ELF-1 (cell line): ENCODE measurements around the gene GTF2H2C.
A peak's percentile ranks its signal among the peaks of the same experiment; 100 is the strongest.
"Not testable (repeated sequence)": the region's sequence is repeated elsewhere in the genome, so short reads cannot be mapped to it uniquely, and the experiment has no call there.

Source experiments
- DNase-seq: peaks from one replicate; pipeline ENCODE4 v3.0.0-alpha.2; 2016; ENCODE audit warnings: low read depth, low spot score

Gene GTF2H2C

GRCh38 chr5:69559908-69560330 lies at the start of gene GTF2H2C:
TSS of gene GTF2H2C (plus strand) at chr5:69560191. CDS start at chr5:69565133, 4,942 bp downstream.
- peak; percentile 88 for DNase-seq

GRCh38 chr5:69510694-69511093 lies 49.3 kb upstream of the GTF2H2C start:
- no peak for DNase-seq

DNA sequence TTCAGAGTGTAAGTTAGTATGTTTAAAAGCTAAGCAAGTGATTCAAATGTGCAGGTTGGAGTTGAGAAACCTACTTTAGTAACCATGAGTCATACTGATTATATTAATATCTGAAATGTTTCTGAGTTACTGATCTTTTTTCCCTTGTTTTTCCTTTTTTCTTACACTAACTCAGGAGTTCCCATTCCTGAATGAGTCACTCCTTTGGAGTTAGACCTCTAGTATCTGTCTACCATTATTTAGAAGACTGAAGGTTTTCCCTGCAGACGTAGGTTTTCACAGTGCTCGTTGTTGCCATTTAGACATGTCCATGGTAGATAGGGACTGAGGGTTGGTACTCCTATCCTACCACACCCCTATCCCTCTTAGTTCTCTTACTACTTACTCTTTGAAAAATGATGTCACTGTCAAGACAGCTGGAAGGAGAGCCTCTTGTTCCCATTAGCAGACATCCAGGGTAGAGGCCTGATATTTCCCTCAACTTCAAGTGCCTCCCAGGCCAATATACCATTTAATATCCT lies 47.2 kb upstream of the GTF2H2C start:
- no peak for DNase-seq

GRCh38 chr5:69515570-69515969 lies 44.4 kb upstream of the GTF2H2C start:
- not testable (repeated sequence) for DNase-seq

DNA sequence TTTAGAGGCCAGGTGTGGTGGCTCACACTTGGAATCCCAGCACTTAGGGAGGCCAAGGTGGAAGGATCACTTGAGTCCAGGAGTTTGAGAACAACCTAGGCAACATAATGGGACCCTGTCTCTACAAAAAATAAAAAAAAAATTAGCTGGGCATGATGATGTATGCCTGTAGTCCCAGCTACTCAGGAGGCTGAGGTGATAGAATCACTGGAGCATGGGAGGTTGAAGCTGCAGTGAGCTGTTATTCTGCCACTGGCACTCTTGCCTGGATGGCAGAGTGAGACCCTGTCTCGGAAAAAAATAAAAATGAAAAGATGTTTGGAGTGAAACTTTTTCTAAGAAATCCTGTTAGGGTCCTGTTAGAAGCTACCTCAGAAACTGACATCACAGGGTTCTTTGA lies 43.2 kb upstream of the GTF2H2C start:
- DNase-seq: no peak

DNA sequence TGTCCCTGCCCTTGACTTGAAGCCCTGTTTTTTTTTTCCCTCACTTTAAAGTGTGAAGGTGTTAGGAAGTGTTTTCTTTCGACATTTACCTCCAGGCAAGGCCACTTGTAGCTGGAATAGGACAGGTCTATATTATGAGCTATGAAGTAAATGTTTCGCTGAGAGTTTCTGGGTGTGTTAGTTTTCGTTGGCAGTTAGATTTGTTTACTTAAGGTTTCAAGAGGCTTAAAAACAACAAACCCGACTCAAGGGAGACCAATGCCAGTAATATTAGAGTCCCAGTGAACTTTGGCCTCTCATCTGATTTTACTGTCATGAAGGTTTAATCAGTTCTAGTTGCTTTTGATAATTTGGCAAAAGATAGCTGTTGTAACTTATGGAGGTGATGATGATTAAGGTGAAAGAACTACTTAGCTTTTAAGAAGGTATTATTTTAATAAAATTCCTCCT lies 42.2 kb upstream of the GTF2H2C start:
- no peak for DNase-seq

DNA sequence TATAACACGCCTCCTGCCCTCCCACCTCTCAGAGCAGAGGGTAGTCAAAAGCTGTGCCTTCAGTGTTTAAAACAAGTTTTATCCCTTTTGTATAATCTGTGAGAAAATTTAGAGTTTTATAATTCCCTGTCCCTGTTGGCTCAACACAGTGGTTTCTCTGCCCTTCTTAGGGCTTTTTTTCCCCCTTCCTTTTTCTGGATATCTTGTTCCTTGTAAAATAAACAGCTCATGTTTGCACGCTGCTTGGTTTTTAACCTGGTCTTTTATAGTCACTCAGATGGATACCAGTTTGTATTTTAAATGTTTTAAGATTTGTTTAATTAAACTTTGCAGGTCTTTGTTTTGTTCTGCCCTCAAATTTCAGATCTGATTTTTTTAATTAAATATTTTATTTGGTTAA lies 40.7 kb upstream of the GTF2H2C start:
- DNase-seq: no peak

- no peak for DNase-seq
Observed at GRCh38 chr5:69522035-69522434, 38.0 kb upstream of the GTF2H2C start.

- DNase-seq: no peak
Observed at GRCh38 chr5:69525490-69525889, 34.5 kb upstream of the GTF2H2C start.

GRCh38 chr5:69526660-69527059 lies 33.3 kb upstream of the GTF2H2C start:
- no peak for DNase-seq

- DNase-seq: no peak
Observed at GRCh38 chr5:69527128-69527770, 32.7 kb upstream of the GTF2H2C start.

GRCh38 chr5:69528035-69528434 lies 32.0 kb upstream of the GTF2H2C start:
- DNase-seq: peak; percentile 66

GRCh38 chr5:69528609-69529008 lies 31.4 kb upstream of the GTF2H2C start:
- no peak for DNase-seq

GRCh38 chr5:69530561-69531405 lies 29.2 kb upstream of the GTF2H2C start:
- no peak for DNase-seq

DNA sequence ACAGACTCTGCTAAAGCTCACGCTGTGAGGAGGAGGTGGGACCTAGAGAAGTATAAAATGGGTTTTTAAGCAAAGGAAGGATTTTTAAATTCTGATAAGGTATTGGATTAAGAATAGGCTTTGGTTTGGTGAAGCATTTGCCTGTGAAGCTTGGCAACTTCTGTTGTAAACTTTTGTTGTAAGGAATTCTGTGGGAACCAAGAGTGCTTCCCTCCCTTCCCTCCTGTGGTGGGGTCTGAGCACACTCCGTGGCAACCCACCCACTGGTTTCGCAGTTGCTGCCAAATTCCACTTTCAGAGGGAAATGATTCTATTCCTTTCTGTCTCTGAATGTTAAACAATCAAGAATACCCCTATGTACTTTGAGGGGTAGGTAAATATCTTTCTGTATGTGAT lies 28.6 kb upstream of the GTF2H2C start:
- no peak for DNase-seq

- not testable (repeated sequence) for DNase-seq
Observed at GRCh38 chr5:69537911-69538310, 22.1 kb upstream of the GTF2H2C start.

- DNase-seq: not testable (repeated sequence)
Observed at GRCh38 chr5:69538735-69539134, 21.3 kb upstream of the GTF2H2C start.

GRCh38 chr5:69541347-69541746 lies 18.6 kb upstream of the GTF2H2C start:
- DNase-seq: not testable (repeated sequence)

DNA sequence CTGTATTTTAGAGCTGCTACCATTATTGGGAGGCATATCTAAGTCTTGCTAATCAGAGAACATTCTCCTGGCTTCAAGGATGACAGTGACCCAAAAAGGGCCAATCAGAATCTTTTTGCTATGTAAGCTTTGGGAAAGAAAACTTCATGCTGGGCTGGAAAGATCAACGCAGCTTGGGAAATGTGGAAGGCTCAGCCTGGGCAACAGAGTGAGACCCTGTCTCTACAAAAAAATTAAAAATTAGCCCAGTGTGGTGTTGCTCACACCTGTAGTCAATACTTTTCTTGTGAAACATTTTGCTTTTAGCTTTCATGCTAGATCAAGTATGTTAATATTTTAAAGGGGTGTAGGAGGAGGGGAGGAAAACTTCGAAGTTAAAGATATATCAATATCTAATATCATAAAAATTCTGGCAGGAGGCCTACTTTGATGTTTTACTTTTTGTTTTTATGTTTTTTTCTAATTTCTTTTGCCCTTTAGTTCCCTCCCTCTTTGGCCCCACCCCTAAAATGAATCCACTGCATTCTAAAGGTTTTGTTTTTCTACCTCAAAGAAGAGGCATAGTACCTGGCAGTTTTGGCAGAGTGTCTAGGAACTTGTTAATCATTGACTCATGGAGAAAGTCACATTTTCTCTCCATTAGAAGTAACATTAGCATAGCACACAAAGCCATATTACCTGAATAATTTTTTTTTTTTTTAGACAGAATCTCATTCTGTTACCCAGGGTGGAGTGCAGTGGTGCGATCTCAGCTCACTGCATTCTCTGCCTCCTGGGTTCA lies 17.0 kb upstream of the GTF2H2C start:
- not testable (repeated sequence) for DNase-seq

GRCh38 chr5:69544602-69545001 lies 15.4 kb upstream of the GTF2H2C start:
- not testable (repeated sequence) for DNase-seq

GRCh38 chr5:69560587-69561431 lies 818 bp downstream of the GTF2H2C start:
- DNase-seq: peak; percentile 26
